ENCODE results near the gene C11orf91. TPM values are rescaled to one million over a fixed set of nuclear protein-coding genes. Genes with fewer than 3 reads are reported as not detected.
"Not testable (repeated sequence)": the region's sequence is repeated elsewhere in the genome, so short reads cannot be mapped to it uniquely, and the experiment has no call there.

The C11orf91 gene
- total RNA-seq, 1 donor from 2014 or later: 0.69 TPM

- TF ChIP-seq CTCF (IDR thresholded peaks at IDR 0.05; ENCODE audit: unreplicated experiment): no peak
- no peak overlapping the region for H3K4me3 Mint-ChIP-seq (ENCODE audit: low read depth)
- peaks cover 9% of the 10 kb centered on the region for H3K4me1 Mint-ChIP-seq (ENCODE audit: low read depth)
- H3K27me3 Mint-ChIP-seq: no peaks in the 10 kb centered on the region
- H3K36me3 Mint-ChIP-seq (ENCODE audit: insufficient read depth): peaks cover 19% of the 10 kb centered on the region
- no peak overlapping the region for H3K27ac Mint-ChIP-seq
- H3K9me3 Mint-ChIP-seq (ENCODE audit: low read depth): no peaks in the 10 kb centered on the region
- no peak for DNase-seq (ENCODE audit: low spot score, unreplicated experiment)
Observed at GRCh38 chr11:33712436-33712835, 11.8 kb upstream of the C11orf91 start.

- peaks cover 23% of the 10 kb centered on the region for H3K36me3 Mint-ChIP-seq (ENCODE audit: insufficient read depth)
- no peaks in the 10 kb centered on the region for H3K9me3 Mint-ChIP-seq (ENCODE audit: low read depth)
- no peak for TF ChIP-seq CTCF (IDR thresholded peaks at IDR 0.05; ENCODE audit: unreplicated experiment)
- H3K27ac Mint-ChIP-seq: no peak overlapping the region
- no peak overlapping the region for H3K4me3 Mint-ChIP-seq (ENCODE audit: low read depth)
- H3K4me1 Mint-ChIP-seq (ENCODE audit: low read depth): peaks cover 9% of the 10 kb centered on the region
- H3K27me3 Mint-ChIP-seq: no peaks in the 10 kb centered on the region
- DNase-seq (ENCODE audit: low spot score, unreplicated experiment): no peak
Observed at GRCh38 chr11:33709466-33709865, 8.8 kb upstream of the C11orf91 start.

DNA sequence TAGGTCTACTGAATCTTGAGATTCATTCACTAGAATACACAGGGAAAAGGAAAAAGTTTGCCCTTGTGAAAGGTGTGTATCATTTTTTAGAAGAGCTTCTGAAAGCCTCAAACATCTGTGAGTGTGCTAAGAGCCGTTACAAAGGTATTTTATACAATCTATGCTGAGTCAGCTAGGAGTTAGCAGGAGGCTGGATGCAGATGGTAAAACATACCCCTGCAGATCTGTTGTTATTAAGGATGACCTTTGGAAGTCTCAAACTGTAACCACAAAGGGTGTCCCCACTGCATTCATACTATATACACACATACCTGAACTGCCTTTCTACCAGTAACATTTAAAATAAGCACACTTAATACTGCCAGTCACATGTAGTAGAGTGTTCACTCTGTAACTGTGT is 8.4 kb upstream of the C11orf91 start:
- H3K36me3 Mint-ChIP-seq (ENCODE audit: insufficient read depth): peaks cover 20% of the 10 kb centered on the region
- no peak for TF ChIP-seq CTCF (IDR thresholded peaks at IDR 0.05; ENCODE audit: unreplicated experiment)
- H3K27ac Mint-ChIP-seq: no peak overlapping the region
- H3K4me3 Mint-ChIP-seq (ENCODE audit: low read depth): no peak overlapping the region
- no peak for DNase-seq (ENCODE audit: low spot score, unreplicated experiment)
- no peaks in the 10 kb centered on the region for H3K9me3 Mint-ChIP-seq (ENCODE audit: low read depth)
- H3K27me3 Mint-ChIP-seq: no peaks in the 10 kb centered on the region
- peaks cover 7% of the 10 kb centered on the region for H3K4me1 Mint-ChIP-seq (ENCODE audit: low read depth)

- H3K4me3 Mint-ChIP-seq (ENCODE audit: low read depth); DNase-seq (ENCODE audit: low spot score, unreplicated experiment); H3K4me1 Mint-ChIP-seq (ENCODE audit: low read depth); H3K27me3 Mint-ChIP-seq; H3K27ac Mint-ChIP-seq; H3K9me3 Mint-ChIP-seq (ENCODE audit: low read depth): not testable (repeated sequence)
- peaks cover 20% of the 10 kb centered on the region for H3K36me3 Mint-ChIP-seq (ENCODE audit: insufficient read depth)
Observed at GRCh38 chr11:33707831-33708230, 7.2 kb upstream of the C11orf91 start.

- no peaks in the 10 kb centered on the region for H3K9me3 Mint-ChIP-seq (ENCODE audit: low read depth)
- H3K4me3 Mint-ChIP-seq (ENCODE audit: low read depth): no peak overlapping the region
- H3K27ac Mint-ChIP-seq: no peak overlapping the region
- peaks cover 20% of the 10 kb centered on the region for H3K36me3 Mint-ChIP-seq (ENCODE audit: insufficient read depth)
- no peak for TF ChIP-seq CTCF (IDR thresholded peaks at IDR 0.05; ENCODE audit: unreplicated experiment)
- DNase-seq (ENCODE audit: low spot score, unreplicated experiment): no peak
- H3K27me3 Mint-ChIP-seq: no peaks in the 10 kb centered on the region
- H3K4me1 Mint-ChIP-seq (ENCODE audit: low read depth): peaks cover 9% of the 10 kb centered on the region
Observed at GRCh38 chr11:33706966-33707365, 6.3 kb upstream of the C11orf91 start.

DNA sequence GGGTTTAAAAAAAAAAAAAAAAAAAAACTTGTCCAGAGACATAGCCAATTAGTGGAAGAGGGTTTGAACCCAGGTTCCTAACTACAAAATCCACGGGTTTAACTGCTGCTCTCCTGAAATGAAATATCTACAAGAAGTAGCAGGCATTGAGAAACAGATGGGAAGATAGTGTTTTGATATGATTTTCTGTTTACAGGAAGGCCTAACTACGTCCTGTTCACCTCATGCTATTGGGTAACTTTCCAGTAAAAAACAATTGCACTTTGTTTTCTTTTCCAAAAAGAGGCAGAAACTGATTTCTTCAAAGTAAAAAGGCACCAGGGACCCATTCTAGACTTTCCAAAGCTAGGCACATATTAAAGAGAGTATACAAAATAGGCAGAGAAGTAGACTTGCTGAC is 5.9 kb upstream of the C11orf91 start:
- TF ChIP-seq CTCF (IDR thresholded peaks at IDR 0.05; ENCODE audit: unreplicated experiment): no peak

More for the DNA sequence above, 5.9 kb upstream of the C11orf91 start:
- Mint-ChIP-seq H3K9me3 (ENCODE audit: low read depth) (no peaks in the 10 kb centered on the region), H3K27ac (no peak overlapping the region), H3K4me1 (ENCODE audit: low read depth) (peaks cover 12% of the 10 kb centered on the region), H3K27me3 (no peaks in the 10 kb centered on the region), H3K4me3 (ENCODE audit: low read depth) (no peak overlapping the region), H3K36me3 (ENCODE audit: insufficient read depth) (peaks cover 20% of the 10 kb centered on the region)
- no peak for DNase-seq (ENCODE audit: low spot score, unreplicated experiment)
